Measurements from ENCODE around the gene TUT4. TPM values are rescaled to one million over a fixed set of nuclear protein-coding genes. Genes with fewer than 3 reads are reported as not detected.

TUT4 gene
- total and polyA plus RNA-seq, 4 donors, result 16.4 to 142 (median 28.5) TPM

DNA sequence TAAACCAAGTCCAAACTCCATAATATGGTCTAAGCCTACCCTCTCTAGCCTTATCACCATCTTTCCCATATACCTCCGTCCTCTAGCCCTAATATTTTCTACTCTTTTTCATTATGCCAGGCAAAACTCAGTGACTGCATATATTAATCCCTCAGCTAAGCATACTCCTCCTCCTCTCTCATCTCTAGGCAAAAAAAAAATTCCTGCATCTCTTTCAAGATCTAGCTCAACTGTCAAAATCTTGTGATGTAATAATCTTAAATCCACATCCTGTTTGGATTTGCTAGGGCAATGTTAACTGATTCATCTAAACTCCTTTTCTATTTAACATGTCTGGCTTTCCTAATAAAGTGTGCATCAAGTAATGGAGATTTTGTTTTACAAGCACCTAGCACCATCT, 128.1 kb downstream of the TUT4 start:
- peaks cover 0 to 8% (median 0%) of the 10 kb centered on the region in 5 donors for H3K4me1 ChIP-seq (ENCODE audit: control insufficient read depth in 5 of 5, insufficient read depth in 5 of 5, low read length in 5 of 5)
- H3K27me3 ChIP-seq (ENCODE audit: control insufficient read depth in 3 of 3, insufficient read depth in 3 of 3, low read length in 2 of 3), result no peaks in the 10 kb centered on the region
- no peaks in the 10 kb centered on the region for H3K9me3 ChIP-seq (ENCODE audit: control insufficient read depth in 4 of 4, insufficient read depth in 3 of 4, low read length in 3 of 4)
- TF ChIP-seq, protein P1, sequence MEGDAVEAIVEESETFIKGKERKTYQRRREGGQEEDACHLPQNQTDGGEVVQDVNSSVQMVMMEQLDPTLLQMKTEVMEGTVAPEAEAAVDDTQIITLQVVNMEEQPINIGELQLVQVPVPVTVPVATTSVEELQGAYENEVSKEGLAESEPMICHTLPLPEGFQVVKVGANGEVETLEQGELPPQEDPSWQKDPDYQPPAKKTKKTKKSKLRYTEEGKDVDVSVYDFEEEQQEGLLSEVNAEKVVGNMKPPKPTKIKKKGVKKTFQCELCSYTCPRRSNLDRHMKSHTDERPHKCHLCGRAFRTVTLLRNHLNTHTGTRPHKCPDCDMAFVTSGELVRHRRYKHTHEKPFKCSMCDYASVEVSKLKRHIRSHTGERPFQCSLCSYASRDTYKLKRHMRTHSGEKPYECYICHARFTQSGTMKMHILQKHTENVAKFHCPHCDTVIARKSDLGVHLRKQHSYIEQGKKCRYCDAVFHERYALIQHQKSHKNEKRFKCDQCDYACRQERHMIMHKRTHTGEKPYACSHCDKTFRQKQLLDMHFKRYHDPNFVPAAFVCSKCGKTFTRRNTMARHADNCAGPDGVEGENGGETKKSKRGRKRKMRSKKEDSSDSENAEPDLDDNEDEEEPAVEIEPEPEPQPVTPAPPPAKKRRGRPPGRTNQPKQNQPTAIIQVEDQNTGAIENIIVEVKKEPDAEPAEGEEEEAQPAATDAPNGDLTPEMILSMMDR (IDR thresholded peaks at IDR 0.05; ENCODE audit: control extremely low read depth, extremely low read depth), result no peak
- H3K4me3 ChIP-seq, result no peak overlapping the region
- no peak for DNase-seq
- no peak overlapping the region for H3K27ac ChIP-seq (ENCODE audit: low read depth in 1 of 2, low read length in 1 of 2)
- H3K9ac ChIP-seq (ENCODE audit: insufficient read depth in 1 of 2, low read length in 2 of 2), result no peak overlapping the region
- WGBS, 2 donors, result 91 to 92% methylated on average over 1 of the region's 1 CpG
- peaks cover 0 to 27% (median 6%) of the 10 kb centered on the region in 4 donors for H3K36me3 ChIP-seq (ENCODE audit: control insufficient read depth in 4 of 4, insufficient read depth in 4 of 4, low read length in 4 of 4)
- no peak for ATAC-seq (ENCODE audit: insufficient read depth, low FRiP score)

DNA sequence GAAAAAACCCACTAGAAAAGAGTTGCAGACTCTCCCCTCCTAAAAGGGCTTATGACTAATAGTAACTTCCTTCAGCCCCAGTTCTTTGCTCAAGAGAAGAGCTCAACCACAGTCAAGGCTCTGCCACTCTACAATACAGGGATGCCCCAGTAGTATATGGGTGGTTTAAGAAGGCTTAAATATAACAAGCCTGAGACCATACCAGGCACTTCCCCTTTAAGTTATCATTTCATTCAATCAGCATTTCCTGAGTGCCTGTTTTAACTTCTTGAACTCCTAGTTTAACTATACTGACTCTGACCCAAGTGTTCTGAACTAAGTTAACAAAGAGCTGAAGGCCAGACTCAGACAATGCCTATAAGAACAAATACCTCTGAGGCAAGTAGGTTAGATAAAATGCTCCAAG, 128.7 kb downstream of the TUT4 start:
- ATAC-seq (ENCODE audit: insufficient read depth, low FRiP score) (no peak), DNase-seq (no peak)
- H3K27ac ChIP-seq (ENCODE audit: low read depth in 1 of 2, low read length in 1 of 2), result peak overlapping the region in 1 of 2 donors; percentile 16
- H3K9ac ChIP-seq (ENCODE audit: insufficient read depth in 1 of 2, low read length in 2 of 2), result no peak overlapping the region
- H3K36me3 ChIP-seq (ENCODE audit: control insufficient read depth in 4 of 4, insufficient read depth in 4 of 4, low read length in 4 of 4), result peaks cover 0 to 27% (median 5%) of the 10 kb centered on the region in 4 donors
- TF ChIP-seq, protein P1 (IDR thresholded peaks at IDR 0.05; ENCODE audit: control extremely low read depth, extremely low read depth), result no peak
- no peaks in the 10 kb centered on the region for H3K9me3 ChIP-seq (ENCODE audit: control insufficient read depth in 4 of 4, insufficient read depth in 3 of 4, low read length in 3 of 4)
- H3K4me3 ChIP-seq, result no peak overlapping the region
- no peaks in the 10 kb centered on the region for H3K27me3 ChIP-seq (ENCODE audit: control insufficient read depth in 3 of 3, insufficient read depth in 3 of 3, low read length in 2 of 3)
- peaks cover 0 to 8% (median 0%) of the 10 kb centered on the region in 5 donors for H3K4me1 ChIP-seq (ENCODE audit: control insufficient read depth in 5 of 5, insufficient read depth in 5 of 5, low read length in 5 of 5)

DNA sequence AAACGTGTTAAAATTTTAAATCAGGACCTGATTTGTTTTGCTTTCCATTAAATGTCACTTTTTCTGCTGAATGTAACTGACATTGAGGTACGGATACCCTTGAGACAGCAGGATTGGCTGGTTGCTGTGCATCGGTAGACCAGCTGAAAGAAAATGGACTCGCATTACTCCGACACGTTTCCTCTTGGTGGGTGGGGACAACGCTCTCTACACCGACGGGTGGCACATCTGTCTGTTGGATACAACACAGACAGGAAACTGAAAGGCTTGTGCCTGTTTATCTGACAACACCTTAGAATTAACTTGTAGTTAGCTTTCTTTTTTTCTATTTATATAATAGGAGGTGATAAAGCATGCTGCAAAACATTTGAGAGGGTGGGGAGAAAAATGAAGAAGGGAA, 129.1 kb downstream of the TUT4 start:
- Histone ChIP-seq H3K36me3 (ENCODE audit: control insufficient read depth in 4 of 4, insufficient read depth in 4 of 4, low read length in 4 of 4) (peaks cover 0 to 29% (median 5%) of the 10 kb centered on the region in 4 donors), H3K4me3 (no peak overlapping the region), H3K27ac (ENCODE audit: low read depth in 1 of 2, low read length in 1 of 2) (no peak overlapping the region), H3K4me1 (ENCODE audit: control insufficient read depth in 5 of 5, insufficient read depth in 5 of 5, low read length in 5 of 5) (peaks cover 0 to 8% (median 0%) of the 10 kb centered on the region in 5 donors), H3K9ac (ENCODE audit: insufficient read depth in 1 of 2, low read length in 2 of 2) (no peak overlapping the region), H3K9me3 (ENCODE audit: control insufficient read depth in 4 of 4, insufficient read depth in 3 of 4, low read length in 3 of 4) (no peaks in the 10 kb centered on the region), H3K27me3 (ENCODE audit: control insufficient read depth in 3 of 3, insufficient read depth in 3 of 3, low read length in 2 of 3) (no peaks in the 10 kb centered on the region)
- TF ChIP-seq, protein P1 (IDR thresholded peaks at IDR 0.05; ENCODE audit: control extremely low read depth, extremely low read depth), result no peak
- ATAC-seq (ENCODE audit: insufficient read depth, low FRiP score) (no peak), DNase-seq (peak in 1 of 3 donors; percentile 7)
- WGBS, 2 donors, result 36 to 57% methylated on average over 9 of the region's 9 CpGs

DNA sequence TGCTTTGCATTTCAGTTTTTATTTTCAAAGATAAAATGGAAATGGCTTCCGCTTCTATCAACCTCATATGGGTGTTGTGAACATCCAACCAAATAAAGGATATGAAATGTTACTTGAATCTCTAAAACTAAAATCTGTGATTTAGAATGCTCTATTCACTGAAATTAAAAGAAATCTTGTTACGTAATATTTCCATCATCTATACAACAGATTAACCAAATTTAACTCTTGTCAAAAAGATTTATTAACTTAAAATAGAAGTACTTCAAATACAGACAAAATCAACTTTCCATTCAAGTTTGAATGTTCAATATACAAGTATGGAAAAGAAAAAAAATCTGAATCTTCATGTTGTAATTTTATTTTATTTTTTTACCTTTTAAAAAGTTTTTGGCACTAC, 129.8 kb downstream of the TUT4 start:
- H3K9me3 ChIP-seq (ENCODE audit: control insufficient read depth in 4 of 4, insufficient read depth in 3 of 4, low read length in 3 of 4), result no peaks in the 10 kb centered on the region
- no peak for DNase-seq
- ATAC-seq (ENCODE audit: insufficient read depth, low FRiP score), result no peak
- H3K27ac ChIP-seq (ENCODE audit: low read depth in 1 of 2, low read length in 1 of 2), result no peak overlapping the region
- no peak overlapping the region for H3K4me3 ChIP-seq
- H3K36me3 ChIP-seq (ENCODE audit: control insufficient read depth in 4 of 4, insufficient read depth in 4 of 4, low read length in 4 of 4), result peaks cover 1 to 33% (median 6%) of the 10 kb centered on the region in 4 donors
- H3K4me1 ChIP-seq (ENCODE audit: control insufficient read depth in 5 of 5, insufficient read depth in 5 of 5, low read length in 5 of 5), result peaks cover 0 to 8% (median 0%) of the 10 kb centered on the region in 5 donors
- TF ChIP-seq, protein P1 (IDR thresholded peaks at IDR 0.05; ENCODE audit: control extremely low read depth, extremely low read depth), result no peak
- no peak overlapping the region for H3K9ac ChIP-seq (ENCODE audit: insufficient read depth in 1 of 2, low read length in 2 of 2)
- WGBS, 2 donors, result 97 to 99% methylated on average over 2 of the region's 2 CpGs
- H3K27me3 ChIP-seq (ENCODE audit: control insufficient read depth in 3 of 3, insufficient read depth in 3 of 3, low read length in 2 of 3), result no peaks in the 10 kb centered on the region

Measured in lung (tissue), 12 donors.